Measurements from ENCODE around the gene KCNJ14. TPM values are rescaled to one million over a fixed set of nuclear protein-coding genes. Genes with fewer than 3 reads are reported as not detected.
A peak's percentile ranks its signal among the peaks of the same experiment; 100 is the strongest.

The KCNJ14 gene
- total RNA-seq, 2 experiments from 2014 or later = 1.3 to 1.5 TPM

DNA sequence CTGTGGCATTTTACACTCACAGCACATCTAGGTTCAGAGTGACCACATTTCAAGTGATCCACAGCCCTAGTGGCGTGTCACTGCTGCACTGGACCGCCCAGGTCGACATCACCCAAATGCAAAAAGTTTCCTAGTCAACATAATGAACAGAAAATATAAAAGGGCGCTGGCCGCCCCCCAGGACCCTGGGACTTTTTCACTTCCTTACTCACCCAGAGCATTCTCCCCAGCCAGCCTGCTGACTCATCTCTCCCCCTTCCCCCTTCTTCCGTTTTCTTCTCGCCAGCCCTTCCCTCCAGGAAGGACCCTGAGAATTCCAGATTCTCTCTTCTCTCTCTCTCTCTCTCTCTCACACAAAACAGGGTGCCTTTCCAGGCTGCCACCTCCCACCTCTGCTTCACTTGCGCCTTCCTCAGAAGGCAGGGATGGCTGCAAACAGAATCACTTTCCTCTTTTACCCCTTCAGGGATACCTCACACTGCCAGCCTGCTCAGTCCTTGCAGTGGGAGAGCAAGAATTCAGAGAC is 30.6 kb upstream of the KCNJ14 start:
- Mint-ChIP-seq H3K4me3 (no peak overlapping the region), H3K36me3 (ENCODE audit: low read depth) (no peaks in the 10 kb centered on the region), H3K9me3 (no peaks in the 10 kb centered on the region), H3K27me3 (peaks cover 4% of the 10 kb centered on the region), H3K27ac (no peak overlapping the region), H3K4me1 (ENCODE audit: low read depth) (peaks cover 6% of the 10 kb centered on the region)
- peak; percentile 35 for DNase-seq
- ATAC-seq = peak; percentile 61
- ChIA-PET CTCF (no interaction called here), POLR2A (no interaction called here)
- intact Hi-C loops (cut with micrococcal nuclease) = no loop called here
- TF ChIP-seq, protein P1, sequence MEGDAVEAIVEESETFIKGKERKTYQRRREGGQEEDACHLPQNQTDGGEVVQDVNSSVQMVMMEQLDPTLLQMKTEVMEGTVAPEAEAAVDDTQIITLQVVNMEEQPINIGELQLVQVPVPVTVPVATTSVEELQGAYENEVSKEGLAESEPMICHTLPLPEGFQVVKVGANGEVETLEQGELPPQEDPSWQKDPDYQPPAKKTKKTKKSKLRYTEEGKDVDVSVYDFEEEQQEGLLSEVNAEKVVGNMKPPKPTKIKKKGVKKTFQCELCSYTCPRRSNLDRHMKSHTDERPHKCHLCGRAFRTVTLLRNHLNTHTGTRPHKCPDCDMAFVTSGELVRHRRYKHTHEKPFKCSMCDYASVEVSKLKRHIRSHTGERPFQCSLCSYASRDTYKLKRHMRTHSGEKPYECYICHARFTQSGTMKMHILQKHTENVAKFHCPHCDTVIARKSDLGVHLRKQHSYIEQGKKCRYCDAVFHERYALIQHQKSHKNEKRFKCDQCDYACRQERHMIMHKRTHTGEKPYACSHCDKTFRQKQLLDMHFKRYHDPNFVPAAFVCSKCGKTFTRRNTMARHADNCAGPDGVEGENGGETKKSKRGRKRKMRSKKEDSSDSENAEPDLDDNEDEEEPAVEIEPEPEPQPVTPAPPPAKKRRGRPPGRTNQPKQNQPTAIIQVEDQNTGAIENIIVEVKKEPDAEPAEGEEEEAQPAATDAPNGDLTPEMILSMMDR (IDR thresholded peaks at IDR 0.05) = no peak

DNA sequence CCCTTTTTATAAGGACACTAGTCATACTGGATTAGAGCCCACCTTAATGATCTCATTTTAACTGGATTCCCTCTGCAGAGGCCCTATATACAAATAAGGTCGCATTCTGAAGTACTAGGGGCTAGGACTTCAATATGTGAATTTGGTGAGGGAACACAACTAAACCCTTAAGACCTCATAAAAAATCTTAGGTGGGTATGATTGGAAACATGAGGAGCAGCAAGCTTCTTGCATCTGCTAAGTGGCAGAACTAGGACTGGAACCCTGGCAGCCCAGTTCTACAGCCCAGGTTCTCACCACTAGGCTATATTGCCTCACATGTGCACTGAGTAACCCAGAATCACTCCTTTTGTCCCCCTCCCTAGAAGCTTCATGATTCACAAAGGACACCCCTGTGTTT is 26.7 kb upstream of the KCNJ14 start:
- Mint-ChIP-seq H3K4me1 (ENCODE audit: low read depth) (peaks cover 6% of the 10 kb centered on the region), H3K36me3 (ENCODE audit: low read depth) (no peaks in the 10 kb centered on the region), H3K4me3 (no peak overlapping the region), H3K27ac (no peak overlapping the region), H3K27me3 (peaks cover 5% of the 10 kb centered on the region), H3K9me3 (no peaks in the 10 kb centered on the region)
- intact Hi-C loops (cut with micrococcal nuclease) = no loop called here
- ATAC-seq (no peak), DNase-seq (no peak)
- POLR2A ChIA-PET = interaction anchor here (0.8 to 0.9 kb wide), 2 partner anchors 10 to 15 kb away, joined by 3 to 5 read pairs; no protein-coding TSS in a partner anchor
- TF ChIP-seq, protein P1 (IDR thresholded peaks at IDR 0.05) = no peak
- CTCF ChIA-PET = interaction anchor here (0.7 kb wide), 1 partner anchor 37 kb away, joined by 3 read pairs; no protein-coding TSS in a partner anchor

DNA sequence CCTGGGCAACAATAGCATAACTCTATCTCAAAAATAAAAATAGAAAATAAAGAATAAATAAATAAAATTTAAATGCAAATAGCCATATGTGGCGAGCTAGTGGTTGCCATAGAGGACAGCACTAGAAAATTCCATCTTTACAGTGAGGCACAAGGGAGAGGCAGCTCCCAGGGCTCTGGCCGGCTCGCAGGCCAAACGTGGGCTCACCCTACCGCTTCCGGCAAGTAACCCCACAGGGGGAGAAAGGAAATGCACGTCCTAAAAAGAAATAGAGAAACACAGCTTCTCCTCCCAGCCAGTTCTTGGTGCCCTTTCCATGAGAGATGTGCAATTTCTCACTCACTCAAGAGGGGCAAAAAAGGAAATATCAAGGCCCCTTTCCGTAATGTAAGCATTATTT is 22.0 kb upstream of the KCNJ14 start:
- Mint-ChIP-seq H3K27me3 (peaks cover 7% of the 10 kb centered on the region), H3K4me3 (no peak overlapping the region), H3K9me3 (no peaks in the 10 kb centered on the region), H3K27ac (no peak overlapping the region), H3K36me3 (ENCODE audit: low read depth) (no peaks in the 10 kb centered on the region), H3K4me1 (ENCODE audit: low read depth) (no peaks in the 10 kb centered on the region)
- no peak for DNase-seq
- CTCF ChIA-PET = interaction anchor here (1.5 kb wide), 1 partner anchor 42 kb away, joined by 3 read pairs; the partner anchor contains the start of gene KDELR1
- ATAC-seq = no peak
- intact Hi-C loops (cut with micrococcal nuclease) = no loop called here
- POLR2A ChIA-PET = interaction anchor here (1.1 kb wide), 1 partner anchor 70 kb away, joined by 3 read pairs; the partner anchor contains the start of genes SYNGR4 and TMEM143
- TF ChIP-seq, protein P1 (IDR thresholded peaks at IDR 0.05) = no peak

DNA sequence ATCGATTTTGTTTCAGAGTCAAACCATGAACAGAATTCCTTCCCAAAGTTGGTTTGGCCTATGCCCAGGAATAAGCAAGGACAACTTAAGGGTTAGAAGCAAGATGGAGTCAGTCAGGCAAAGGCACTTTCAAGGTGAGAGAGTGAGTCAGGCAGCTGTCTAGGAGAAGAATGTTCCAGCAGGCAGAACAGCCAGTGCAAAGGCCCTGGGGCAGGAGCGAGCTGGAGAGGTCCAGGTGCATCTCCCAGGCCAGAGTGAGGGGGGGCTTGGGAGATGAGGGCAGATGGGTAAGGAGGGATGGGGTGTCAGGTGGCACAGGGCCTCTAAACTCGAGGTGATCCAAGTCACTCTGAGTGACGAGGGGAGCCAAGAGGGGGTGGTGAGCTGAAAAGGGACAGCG is 18.8 kb upstream of the KCNJ14 start:
- ATAC-seq = no peak
- H3K9me3 Mint-ChIP-seq = no peaks in the 10 kb centered on the region
- no peaks in the 10 kb centered on the region for H3K4me1 Mint-ChIP-seq (ENCODE audit: low read depth)
- CTCF ChIA-PET = interaction anchor here (1.4 kb wide), 1 partner anchor 45 kb away, joined by 5 read pairs; the partner anchor contains the start of gene KDELR1
- H3K4me3 Mint-ChIP-seq = no peak overlapping the region
- no peak overlapping the region for H3K27ac Mint-ChIP-seq
- peaks cover 8% of the 10 kb centered on the region for H3K27me3 Mint-ChIP-seq
- DNase-seq = no peak
- intact Hi-C loops (cut with micrococcal nuclease) = no loop called here
- TF ChIP-seq, protein P1 (IDR thresholded peaks at IDR 0.05) = no peak
- POLR2A ChIA-PET = no interaction called here
- H3K36me3 Mint-ChIP-seq (ENCODE audit: low read depth) = no peaks in the 10 kb centered on the region

DNA sequence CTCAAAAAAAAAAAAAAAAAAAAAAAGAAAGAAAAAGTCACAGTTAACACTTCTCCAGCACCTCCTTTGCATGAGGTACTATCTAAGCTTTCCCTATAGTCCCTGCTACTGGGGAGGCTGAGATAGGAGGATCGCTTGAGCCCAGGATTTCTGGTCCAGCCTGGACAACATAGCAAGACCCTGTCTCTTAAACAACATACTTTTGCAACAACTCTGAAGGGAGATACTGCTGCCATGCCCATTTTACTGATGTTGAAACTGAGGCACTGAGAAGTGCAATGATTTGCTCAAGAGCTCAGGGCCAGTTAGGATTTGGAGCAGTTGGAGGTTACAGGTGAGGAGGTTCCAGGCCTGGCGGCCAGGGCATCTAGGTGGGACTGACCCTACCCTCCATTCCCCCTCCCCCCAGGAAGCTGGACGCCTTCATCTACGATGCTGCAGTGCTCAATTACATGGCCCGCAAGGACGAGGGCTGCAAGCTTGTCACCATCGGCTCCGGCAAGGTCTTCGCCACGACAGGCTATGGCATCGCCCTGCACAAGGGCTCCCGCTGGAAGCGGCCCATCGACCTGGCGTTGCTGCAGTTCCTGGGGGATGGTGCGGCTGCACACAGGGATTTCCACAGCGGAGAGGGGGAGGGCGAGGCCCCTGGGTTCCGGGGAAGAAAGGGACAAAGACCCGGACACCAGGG is 13.9 kb upstream of the KCNJ14 start:
- TF ChIP-seq, protein P1 (IDR thresholded peaks at IDR 0.05) = no peak
- no peak overlapping the region for H3K27ac Mint-ChIP-seq
- H3K4me3 Mint-ChIP-seq = peak overlapping the region; percentile 2
- intact Hi-C loops (cut with micrococcal nuclease) = no loop called here
- ChIA-PET POLR2A (interaction anchor here (0.7 to 1.0 kb wide), 2 partner anchors 90 to 175 kb away, joined by 3 read pairs; no protein-coding TSS in a partner anchor), CTCF (interaction anchor here (1.8 kb wide), 1 partner anchor 50 kb away, joined by 5 read pairs; the partner anchor contains the start of gene KDELR1)
- H3K36me3 Mint-ChIP-seq (ENCODE audit: low read depth) = peaks cover 5% of the 10 kb centered on the region
- peaks cover 21% of the 10 kb centered on the region for H3K27me3 Mint-ChIP-seq
- DNase-seq = no peak
- no peak for ATAC-seq
- H3K9me3 Mint-ChIP-seq = no peaks in the 10 kb centered on the region
- peaks cover 17% of the 10 kb centered on the region for H3K4me1 Mint-ChIP-seq (ENCODE audit: low read depth)
